ENCODE results near the gene PAX3. TPM values are rescaled to one million over a fixed set of nuclear protein-coding genes. Genes with fewer than 3 reads are reported as not detected.
A peak's percentile ranks its signal among the peaks of the same experiment; 100 is the strongest.

Gene PAX3
- total and polyA plus RNA-seq, 3 experiments from 2014 or later, result not detected

DNA sequence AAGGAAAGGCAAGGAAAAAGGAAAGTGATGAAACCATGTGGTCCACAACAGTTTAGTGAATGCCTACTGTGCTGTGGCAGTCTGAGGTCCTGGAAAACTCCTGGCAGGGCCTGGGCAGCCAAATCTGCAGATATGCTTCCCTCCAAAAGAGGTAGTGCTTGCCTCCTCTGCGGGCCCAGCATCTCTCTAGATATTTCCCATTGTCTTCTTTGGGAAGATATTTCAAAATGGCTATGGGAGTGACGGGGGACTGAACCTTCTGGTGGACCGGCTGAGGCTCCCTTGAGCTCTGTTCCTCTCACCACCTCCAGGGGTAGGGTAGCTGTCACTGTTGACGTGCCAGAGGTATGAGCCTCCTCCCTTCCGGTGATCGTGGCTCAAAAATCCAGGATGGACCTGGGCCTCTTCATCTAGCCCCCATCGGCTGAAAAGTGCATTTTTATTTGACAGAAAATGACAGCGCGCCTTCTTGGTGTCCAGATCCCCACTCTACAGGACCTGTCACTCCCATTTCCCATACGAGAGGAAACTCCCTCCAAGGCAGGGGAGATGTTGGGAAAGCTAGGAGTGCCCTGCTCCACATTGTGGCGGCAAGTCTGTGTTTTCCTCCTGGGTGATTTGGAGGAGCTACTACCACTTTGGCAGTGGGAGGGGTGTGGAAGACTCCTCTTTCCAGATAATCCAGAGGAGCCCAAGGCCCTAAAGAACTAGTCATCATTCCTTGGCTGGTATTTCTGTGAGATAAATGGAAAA lies 9.4 kb upstream of the PAX3 start:
- peak overlapping the region in 2 of 7 donors; percentile 51 to 88 for H3K4me3 Mint-ChIP-seq
- peaks cover 76% of the 10 kb centered on the region for H3K27me3 ChIP-seq (ENCODE audit: insufficient read depth, low read length, poor library complexity, severe bottlenecking)
- POLR2A ChIA-PET, result no interaction called here
- H3K4me1 Mint-ChIP-seq, result peaks cover 24 to 45% (median 45%) of the 10 kb centered on the region in 3 donors
- no peak for DNase-seq
- no peak overlapping the region for H3K4me3 ChIP-seq (ENCODE audit: low read length)
- CTCF ChIA-PET, result no interaction called here
- peaks cover 0 to 2% (median 0%) of the 10 kb centered on the region in 3 donors for H3K36me3 Mint-ChIP-seq
- H3K27ac ChIP-seq (ENCODE audit: low read depth, low read length), result no peak overlapping the region
- H3K9me3 Mint-ChIP-seq, result peaks cover 0 to 22% (median 13%) of the 10 kb centered on the region in 5 donors
- H3K4me1 ChIP-seq (ENCODE audit: insufficient read depth, low read length), result peaks cover 4% of the 10 kb centered on the region
- H3K36me3 ChIP-seq (ENCODE audit: insufficient read depth, low read length), result no peaks in the 10 kb centered on the region
- H3K27ac Mint-ChIP-seq, result no peak overlapping the region
- H3K27me3 Mint-ChIP-seq, result peaks cover 92 to 98% of the 10 kb centered on the region in 2 donors
- H3K9me3 ChIP-seq (ENCODE audit: low read length), result no peaks in the 10 kb centered on the region

DNA sequence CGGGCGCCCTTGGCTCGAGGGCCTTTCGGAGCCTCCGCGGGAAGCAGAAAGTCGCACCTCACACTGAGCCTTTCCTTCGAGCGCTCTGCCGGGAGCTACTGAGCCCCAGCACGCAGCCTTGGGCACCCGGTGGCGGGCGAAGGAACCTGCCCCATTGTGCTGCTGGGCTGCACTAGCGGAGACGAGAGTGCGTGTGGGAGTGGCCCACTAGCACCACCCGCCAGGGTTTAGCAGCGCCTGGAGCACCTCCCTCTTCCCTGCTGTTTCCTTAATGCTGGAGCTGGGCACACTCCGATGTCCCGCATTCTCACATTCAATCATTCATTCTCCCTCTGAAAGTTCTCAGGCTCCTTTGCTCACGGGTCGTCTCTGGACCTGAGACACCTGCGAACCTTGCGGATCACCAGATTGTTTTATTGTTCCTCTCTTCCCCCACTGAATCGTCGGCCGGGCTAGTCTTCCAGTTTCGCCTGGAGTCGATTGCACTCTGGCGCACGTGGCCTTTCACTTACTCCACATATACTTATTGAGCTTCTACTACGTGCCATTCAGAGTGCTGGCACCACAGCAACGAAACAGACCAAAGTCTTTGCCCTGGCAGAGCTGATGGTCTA lies 8.5 kb upstream of the PAX3 start:
- Mint-ChIP-seq H3K27ac (peak overlapping the region in 1 of 8 donors; percentile 39), H3K36me3 (peaks cover 0 to 2% (median 0%) of the 10 kb centered on the region in 3 donors), H3K4me1 (peaks cover 25 to 48% (median 48%) of the 10 kb centered on the region in 3 donors), H3K4me3 (peak overlapping the region; percentile 24 to 88 (median 44)), H3K27me3 (peaks cover 92 to 98% of the 10 kb centered on the region in 2 donors), H3K9me3 (peaks cover 0 to 27% (median 15%) of the 10 kb centered on the region in 5 donors)
- no peak for DNase-seq
- ChIA-PET CTCF (no interaction called here), POLR2A (no interaction called here)
- H3K9me3 ChIP-seq (ENCODE audit: low read length), result no peaks in the 10 kb centered on the region
- H3K27me3 ChIP-seq (ENCODE audit: insufficient read depth, low read length, poor library complexity, severe bottlenecking), result peaks cover 77% of the 10 kb centered on the region
- peaks cover 7% of the 10 kb centered on the region for H3K4me1 ChIP-seq (ENCODE audit: insufficient read depth, low read length)
- no peak overlapping the region for H3K4me3 ChIP-seq (ENCODE audit: low read length)
- H3K27ac ChIP-seq (ENCODE audit: low read depth, low read length), result no peak overlapping the region
- no peaks in the 10 kb centered on the region for H3K36me3 ChIP-seq (ENCODE audit: insufficient read depth, low read length)

GRCh38 chr2:222306393-222307142 lies 7.8 kb upstream of the PAX3 start:
- Histone ChIP-seq H3K27me3 (ENCODE audit: insufficient read depth, low read length, poor library complexity, severe bottlenecking) (peaks cover 77% of the 10 kb centered on the region), H3K9me3 (ENCODE audit: low read length) (no peaks in the 10 kb centered on the region), H3K36me3 (ENCODE audit: insufficient read depth, low read length) (no peaks in the 10 kb centered on the region), H3K4me3 (ENCODE audit: low read length) (peak overlapping the region; percentile 15), H3K27ac (ENCODE audit: low read depth, low read length) (no peak overlapping the region), H3K4me1 (ENCODE audit: insufficient read depth, low read length) (peaks cover 7% of the 10 kb centered on the region)
- Mint-ChIP-seq H3K4me3 (peak overlapping the region; percentile 66 to 90 (median 83)), H3K9me3 (peaks cover 0 to 32% (median 19%) of the 10 kb centered on the region in 5 donors), H3K36me3 (peaks cover 0 to 2% (median 0%) of the 10 kb centered on the region in 3 donors), H3K27ac (peak overlapping the region in 1 of 8 donors; percentile 39), H3K27me3 (peaks cover 91 to 98% of the 10 kb centered on the region in 2 donors), H3K4me1 (peaks cover 24 to 50% (median 48%) of the 10 kb centered on the region in 3 donors)
- DNase-seq, result no peak
- CTCF ChIA-PET, result no interaction called here
- POLR2A ChIA-PET, result no interaction called here

DNA sequence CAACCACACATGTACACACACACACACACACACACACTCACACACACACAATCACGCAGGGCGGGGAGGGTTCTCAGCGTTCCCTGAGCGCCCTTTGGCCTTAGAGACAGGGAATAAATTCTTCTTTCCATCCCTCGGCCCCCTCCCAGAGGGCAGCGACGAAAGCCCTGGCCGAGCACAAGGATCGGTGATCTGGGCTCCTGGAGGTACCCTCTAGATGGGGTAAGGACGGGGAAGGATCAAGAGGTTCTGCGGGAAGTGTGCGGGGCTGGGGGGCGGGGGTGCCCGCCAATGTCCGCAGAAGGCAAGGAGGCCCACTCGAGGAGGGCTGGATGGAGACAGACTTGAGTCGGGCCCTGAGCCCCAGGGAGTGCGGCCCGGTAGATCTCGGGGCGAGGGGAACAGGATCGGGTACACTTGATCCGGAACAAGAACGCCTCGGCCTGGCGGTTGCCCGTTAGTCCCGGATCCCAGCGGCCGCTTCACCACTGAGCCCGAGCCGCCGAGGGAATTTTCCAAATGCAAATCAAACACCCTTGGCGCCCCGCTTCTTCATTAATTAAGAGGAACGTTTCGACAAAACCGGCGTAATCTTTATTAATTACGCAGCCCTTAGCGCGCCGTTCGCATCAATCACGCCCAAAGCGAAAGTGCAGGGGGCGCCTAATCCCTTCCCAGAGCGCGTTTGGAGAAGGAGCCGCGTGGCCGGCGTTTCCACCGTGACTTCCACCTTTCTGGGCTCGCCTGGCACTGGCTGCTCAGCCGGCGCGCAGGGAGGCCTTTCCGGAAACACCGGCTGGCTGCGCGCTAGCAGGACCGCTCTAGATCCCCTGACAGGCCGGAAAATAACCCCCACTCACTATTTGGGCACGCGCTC lies 7.0 kb upstream of the PAX3 start:
- Histone ChIP-seq H3K4me3 (ENCODE audit: low read length) (peak overlapping the region; percentile 15), H3K36me3 (ENCODE audit: insufficient read depth, low read length) (no peaks in the 10 kb centered on the region), H3K4me1 (ENCODE audit: insufficient read depth, low read length) (peaks cover 7% of the 10 kb centered on the region), H3K9me3 (ENCODE audit: low read length) (no peaks in the 10 kb centered on the region), H3K27me3 (ENCODE audit: insufficient read depth, low read length, poor library complexity, severe bottlenecking) (peaks cover 81% of the 10 kb centered on the region), H3K27ac (ENCODE audit: low read depth, low read length) (no peak overlapping the region)
- Mint-ChIP-seq H3K4me3 (peak overlapping the region; percentile 66 to 90 (median 80)), H3K27me3 (peaks cover 89 to 97% of the 10 kb centered on the region in 2 donors), H3K9me3 (peaks cover 0 to 28% (median 19%) of the 10 kb centered on the region in 5 donors), H3K36me3 (peaks cover 0 to 2% (median 0%) of the 10 kb centered on the region in 3 donors), H3K4me1 (peaks cover 24 to 50% (median 48%) of the 10 kb centered on the region in 3 donors), H3K27ac (no peak overlapping the region)
- ChIA-PET POLR2A (no interaction called here), CTCF (no interaction called here)
- no peak for DNase-seq

GRCh38 chr2:222304737-222305515 lies 6.1 kb upstream of the PAX3 start:
- H3K4me3 Mint-ChIP-seq, result peak overlapping the region; percentile 38 to 90 (median 80)
- POLR2A ChIA-PET, result no interaction called here

GRCh38 chr2:222303828-222304736 lies 5.3 kb upstream of the PAX3 start:
- no peak for DNase-seq
- Mint-ChIP-seq H3K4me1 (peaks cover 26 to 58% (median 57%) of the 10 kb centered on the region in 3 donors), H3K27me3 (peaks cover 90 to 97% of the 10 kb centered on the region in 2 donors), H3K9me3 (peaks cover 0 to 32% (median 14%) of the 10 kb centered on the region in 5 donors), H3K27ac (no peak overlapping the region), H3K4me3 (peak overlapping the region in 6 of 7 donors; percentile 66 to 90 (median 81)), H3K36me3 (peaks cover 0 to 2% (median 0%) of the 10 kb centered on the region in 3 donors)
- Histone ChIP-seq H3K4me3 (ENCODE audit: low read length) (no peak overlapping the region), H3K4me1 (ENCODE audit: insufficient read depth, low read length) (peaks cover 7% of the 10 kb centered on the region), H3K27ac (ENCODE audit: low read depth, low read length) (no peak overlapping the region), H3K27me3 (ENCODE audit: insufficient read depth, low read length, poor library complexity, severe bottlenecking) (peaks cover 84% of the 10 kb centered on the region), H3K36me3 (ENCODE audit: insufficient read depth, low read length) (no peaks in the 10 kb centered on the region), H3K9me3 (ENCODE audit: low read length) (no peaks in the 10 kb centered on the region)
- CTCF ChIA-PET, result no interaction called here
- POLR2A ChIA-PET, result no interaction called here

More at GRCh38 chr2:222304737-222305515, 6.1 kb upstream of the PAX3 start:
- CTCF ChIA-PET, result no interaction called here
- Histone ChIP-seq H3K27me3 (ENCODE audit: insufficient read depth, low read length, poor library complexity, severe bottlenecking) (peaks cover 81% of the 10 kb centered on the region), H3K36me3 (ENCODE audit: insufficient read depth, low read length) (no peaks in the 10 kb centered on the region), H3K4me1 (ENCODE audit: insufficient read depth, low read length) (peaks cover 7% of the 10 kb centered on the region), H3K4me3 (ENCODE audit: low read length) (no peak overlapping the region), H3K9me3 (ENCODE audit: low read length) (no peaks in the 10 kb centered on the region), H3K27ac (ENCODE audit: low read depth, low read length) (no peak overlapping the region)
- DNase-seq, result no peak
- H3K27me3 Mint-ChIP-seq, result peaks cover 89 to 97% of the 10 kb centered on the region in 2 donors
- H3K9me3 Mint-ChIP-seq, result peaks cover 0 to 30% (median 16%) of the 10 kb centered on the region in 5 donors
- peaks cover 24 to 50% (median 48%) of the 10 kb centered on the region in 3 donors for H3K4me1 Mint-ChIP-seq
- H3K27ac Mint-ChIP-seq, result no peak overlapping the region
- H3K36me3 Mint-ChIP-seq, result peaks cover 0 to 2% (median 0%) of the 10 kb centered on the region in 3 donors

Measured in CD8-positive, alpha-beta memory T cell (primary cell).